ENCODE data around the gene HEYL.

DNA sequence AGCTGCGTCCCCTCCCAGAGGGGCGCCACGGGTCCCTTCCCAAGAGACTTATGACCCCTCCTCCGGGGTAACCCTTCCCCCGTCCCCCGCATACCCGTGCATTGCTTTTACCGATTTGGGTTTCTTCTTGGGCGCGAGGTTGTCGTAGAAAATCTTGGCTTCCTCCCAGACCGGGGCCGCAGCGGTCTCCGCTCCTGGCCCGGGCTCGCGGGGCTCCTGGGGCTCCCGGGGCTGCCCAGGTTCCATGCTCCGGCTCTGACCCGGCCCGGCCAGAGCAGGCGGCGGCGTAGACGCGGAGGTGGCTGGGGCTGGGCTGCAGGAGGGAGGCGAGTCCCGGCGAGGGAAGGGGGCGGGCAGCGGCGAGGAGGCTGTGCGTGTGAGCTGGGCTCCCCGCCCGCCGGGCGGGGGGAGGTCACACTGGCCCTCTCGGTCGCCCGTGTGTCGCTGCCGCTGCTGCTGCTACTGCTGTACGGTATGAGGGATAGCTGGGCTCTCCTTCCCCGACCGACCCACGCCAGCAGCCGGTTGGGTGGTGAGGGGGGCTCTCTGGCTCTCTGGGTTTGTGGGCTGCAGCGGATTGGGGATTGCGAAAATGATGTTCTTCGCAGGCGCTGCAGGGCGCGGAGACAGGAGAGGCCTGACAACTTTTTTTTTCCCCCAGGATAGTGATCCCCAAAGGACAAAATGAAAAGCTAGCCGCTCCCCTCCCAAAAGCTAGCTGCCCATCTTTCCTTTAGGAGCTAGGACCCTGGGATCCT is 32.5 kb upstream of the HEYL start, which contains the start of gene NT5C1A:
- TF ChIP-seq, protein P1, sequence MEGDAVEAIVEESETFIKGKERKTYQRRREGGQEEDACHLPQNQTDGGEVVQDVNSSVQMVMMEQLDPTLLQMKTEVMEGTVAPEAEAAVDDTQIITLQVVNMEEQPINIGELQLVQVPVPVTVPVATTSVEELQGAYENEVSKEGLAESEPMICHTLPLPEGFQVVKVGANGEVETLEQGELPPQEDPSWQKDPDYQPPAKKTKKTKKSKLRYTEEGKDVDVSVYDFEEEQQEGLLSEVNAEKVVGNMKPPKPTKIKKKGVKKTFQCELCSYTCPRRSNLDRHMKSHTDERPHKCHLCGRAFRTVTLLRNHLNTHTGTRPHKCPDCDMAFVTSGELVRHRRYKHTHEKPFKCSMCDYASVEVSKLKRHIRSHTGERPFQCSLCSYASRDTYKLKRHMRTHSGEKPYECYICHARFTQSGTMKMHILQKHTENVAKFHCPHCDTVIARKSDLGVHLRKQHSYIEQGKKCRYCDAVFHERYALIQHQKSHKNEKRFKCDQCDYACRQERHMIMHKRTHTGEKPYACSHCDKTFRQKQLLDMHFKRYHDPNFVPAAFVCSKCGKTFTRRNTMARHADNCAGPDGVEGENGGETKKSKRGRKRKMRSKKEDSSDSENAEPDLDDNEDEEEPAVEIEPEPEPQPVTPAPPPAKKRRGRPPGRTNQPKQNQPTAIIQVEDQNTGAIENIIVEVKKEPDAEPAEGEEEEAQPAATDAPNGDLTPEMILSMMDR (conservative IDR thresholded peaks at IDR 0.05): no peak
- TF ChIP-seq EZH2 (IDR thresholded peaks at IDR 0.05; ENCODE audit: low read depth): no peak

All from PC-9 (cell line).